WTC11 (cell line): Measurements from ENCODE around the gene B3GNT7. TPM values are rescaled to one million over a fixed set of nuclear protein-coding genes. Genes with fewer than 3 reads are reported as not detected.
A peak's percentile ranks its signal among the peaks of the same experiment; 100 is the strongest.

Experiments used
- ATAC-seq: fragments of 200-7000 bp; cut with Tn5 transposase; 2 replicates; pipeline ENCODE4 v1.10.0; 2021; ENCODE audit warnings: mild to moderate bottlenecking, moderate library complexity
- CTCF ChIA-PET: fragments of 300-600 bp; sonication (Branson Sonifier 250); formaldehyde crosslinking; loops from one replicate; lab custom pipeline; 2021; ENCODE audit warnings: antibody characterized with exemption; lab: Charles Lee
- POLR2A ChIA-PET: fragments of 350-600 bp; sonication (Branson Sonifier 250); formaldehyde crosslinking; loops from one replicate; lab custom pipeline; 2021; ENCODE audit warnings: antibody characterized with exemption; lab: Charles Lee
- DNase-seq: peaks from one replicate; pipeline ENCODE4 v3.0.0; 2021; ENCODE audit warnings: low spot score
- H3K27ac Mint-ChIP-seq: 2 replicates; pipeline ENCODE4 v1.8.0; 2021; ENCODE audit warnings: mixed read lengths
- H3K27me3 Mint-ChIP-seq: 2 replicates; pipeline ENCODE4 v1.8.0; 2021; ENCODE audit warnings: low read depth, mild to moderate bottlenecking, moderate library complexity, mixed read lengths
- H3K36me3 Mint-ChIP-seq: 2 replicates; pipeline ENCODE4 v1.8.0; 2021; ENCODE audit warnings: mixed read lengths
- H3K4me1 Mint-ChIP-seq: 2 replicates; pipeline ENCODE4 v1.8.0; 2022; ENCODE audit warnings: mixed read lengths
- H3K4me3 Mint-ChIP-seq: 2 replicates; pipeline ENCODE4 v1.8.0; 2021; ENCODE audit warnings: mild to moderate bottlenecking, moderate library complexity, mixed read lengths
- H3K9me3 Mint-ChIP-seq: 2 replicates; pipeline ENCODE4 v1.8.0; 2021; ENCODE audit warnings: mixed read lengths
- ATF1 ChIP-seq: sonication (generic); formaldehyde crosslinking; IDR thresholded peaks from 2 replicates; pipeline ENCODE4 v1.8.1; 2023; ENCODE audit warnings: mild to moderate bottlenecking, moderate library complexity, missing genetic modification reagents
- CREB1 ChIP-seq: sonication (generic); formaldehyde crosslinking; IDR thresholded peaks from 2 replicates; pipeline ENCODE4 v1.8.0; 2023; ENCODE audit warnings: mild to moderate bottlenecking, missing genetic modification reagents
- FOXJ3 ChIP-seq: sonication (generic); formaldehyde crosslinking; IDR thresholded peaks from 2 replicates; pipeline ENCODE4 v1.9.0; 2021; ENCODE audit warnings: missing genetic modification reagents, mild to moderate bottlenecking, borderline replicate concordance
- HMGA2 ChIP-seq: fragments of 250-450 bp; sonication (Bioruptor Pico); IDR thresholded peaks from 2 replicates; pipeline ENCODE4 v1.4.0; 2021; ENCODE audit warnings: mild to moderate bottlenecking, moderate library complexity
- TCF7 ChIP-seq: sonication (generic); formaldehyde crosslinking; IDR thresholded peaks from 2 replicates; pipeline ENCODE4 v1.8.0; 2022; ENCODE audit warnings: mild to moderate bottlenecking, low read depth, missing genetic modification reagents, moderate library complexity
- ZNF232 ChIP-seq: sonication (generic); formaldehyde crosslinking; IDR thresholded peaks from 2 replicates; pipeline ENCODE4 v1.8.0; 2022; ENCODE audit warnings: mild to moderate bottlenecking, missing genetic modification reagents
- total RNA-seq: library from RNA; stranded (reverse); gene quantifications from 3 replicates; pipeline ENCODE4 v1.2.3, GENCODE V29; 2021
- TF ChIP-seq, protein P1 (sequence below): sonication (generic); formaldehyde crosslinking; IDR thresholded peaks from 2 replicates; pipeline ENCODE4 v1.8.1; 2022; ENCODE audit warnings: mild to moderate bottlenecking, moderate library complexity, missing genetic modification reagents
- TF ChIP-seq, protein P2 (sequence below): fragments of 250-450 bp; sonication (Bioruptor Pico); IDR thresholded peaks from 2 replicates; pipeline ENCODE4 v1.8.0; 2021; ENCODE audit warnings: mild to moderate bottlenecking
- TF ChIP-seq, protein P3 (sequence below): sonication (generic); formaldehyde crosslinking; IDR thresholded peaks from 2 replicates; pipeline ENCODE4 v1.8.0; 2022; ENCODE audit warnings: mild to moderate bottlenecking, missing genetic modification reagents
- TF ChIP-seq, protein P4 (sequence below): sonication (generic); formaldehyde crosslinking; IDR thresholded peaks from 2 replicates; pipeline ENCODE4 v1.8.1; 2023; ENCODE audit warnings: mild to moderate bottlenecking, missing genetic modification reagents, borderline replicate concordance
- TF ChIP-seq, protein P5 (sequence below): sonication (generic); formaldehyde crosslinking; IDR thresholded peaks from 2 replicates; pipeline ENCODE4 v1.8.0; 2022; ENCODE audit warnings: missing genetic modification reagents
- TF ChIP-seq, protein P6 (sequence below): fragments of 250-450 bp; sonication (Bioruptor Pico); IDR thresholded peaks from 2 replicates; pipeline ENCODE4 v1.9.0; 2021; ENCODE audit warnings: moderate library complexity, mild to moderate bottlenecking, inconsistent platforms, borderline replicate concordance
- TF ChIP-seq, protein P7 (sequence below): fragments of 250-450 bp; sonication (Bioruptor Pico); IDR thresholded peaks from 2 replicates; pipeline ENCODE4 v2.1.2; 2022; ENCODE audit warnings: mild to moderate bottlenecking, moderate library complexity
- TF ChIP-seq, protein P8 (sequence below): sonication (generic); formaldehyde crosslinking; IDR thresholded peaks from 2 replicates; pipeline ENCODE4 v1.8.1; 2023; ENCODE audit warnings: mild to moderate bottlenecking, missing genetic modification reagents, moderate library complexity

Gene B3GNT7
- total RNA-seq, 1 experiment from 2014 or later: 151 TPM

DNA sequence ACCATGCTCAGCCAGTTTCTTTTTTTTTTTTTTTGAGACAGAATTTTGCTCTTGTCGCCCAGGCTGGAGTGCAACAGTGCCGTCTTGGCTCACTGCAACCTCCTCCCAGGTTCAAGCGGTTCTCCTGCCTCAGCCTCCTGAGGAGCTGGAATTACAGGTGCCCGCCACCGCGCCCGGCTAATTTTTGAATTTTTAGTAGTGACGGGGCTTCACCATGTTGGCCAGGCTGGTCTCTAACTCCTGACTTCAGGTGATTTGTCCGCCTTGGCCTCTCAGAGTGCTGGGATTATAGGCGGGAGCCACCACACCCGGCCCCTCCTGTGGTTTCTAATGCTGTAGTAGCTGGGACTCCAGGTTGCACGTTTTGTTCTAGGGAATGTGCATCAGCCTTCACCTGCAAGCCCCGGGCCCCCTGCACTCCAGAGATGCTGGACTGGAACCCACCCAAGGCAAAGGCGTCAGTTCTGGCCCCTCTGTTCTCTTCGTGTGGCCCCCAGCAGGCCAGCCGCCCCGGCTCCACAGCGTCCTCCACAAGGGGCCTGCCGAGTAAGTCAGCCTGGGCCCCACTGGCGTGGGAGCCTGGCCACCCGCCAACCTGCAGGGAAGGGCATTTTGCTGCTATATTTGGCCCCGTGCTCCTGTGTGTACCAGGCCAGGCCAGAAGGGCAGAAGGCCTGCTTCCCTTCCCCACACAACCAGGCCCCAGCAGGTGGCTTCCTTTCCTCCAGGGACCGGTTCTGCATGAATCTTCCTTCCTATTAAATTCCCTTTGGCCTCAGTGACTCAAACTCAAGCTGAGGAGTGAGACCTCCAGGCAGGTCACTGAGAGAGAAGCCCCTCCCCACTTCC, 25.7 kb upstream of the B3GNT7 start:
- Mint-ChIP-seq H3K9me3 (no peaks in the 10 kb centered on the region), H3K27me3 (no peaks in the 10 kb centered on the region), H3K27ac (peak overlapping the region; percentile 98), H3K36me3 (peaks cover 5% of the 10 kb centered on the region), H3K4me1 (peaks cover 71% of the 10 kb centered on the region), H3K4me3 (no peak overlapping the region; the same call in 1 of the 2 replicates)
- ChIA-PET CTCF (interaction anchor here (0.8 to 3.7 kb wide), 15 partner anchors 10 to 143 kb away, joined by 3 to 28 read pairs (median 5); partner anchors contain the start of gene B3GNT7), POLR2A (interaction anchor here (0.7 to 1.5 kb wide), 3 partner anchors 8 to 82 kb away, joined by 3 to 15 read pairs (median 5); no protein-coding TSS in a partner anchor)
- TF ChIP-seq, protein P1, sequence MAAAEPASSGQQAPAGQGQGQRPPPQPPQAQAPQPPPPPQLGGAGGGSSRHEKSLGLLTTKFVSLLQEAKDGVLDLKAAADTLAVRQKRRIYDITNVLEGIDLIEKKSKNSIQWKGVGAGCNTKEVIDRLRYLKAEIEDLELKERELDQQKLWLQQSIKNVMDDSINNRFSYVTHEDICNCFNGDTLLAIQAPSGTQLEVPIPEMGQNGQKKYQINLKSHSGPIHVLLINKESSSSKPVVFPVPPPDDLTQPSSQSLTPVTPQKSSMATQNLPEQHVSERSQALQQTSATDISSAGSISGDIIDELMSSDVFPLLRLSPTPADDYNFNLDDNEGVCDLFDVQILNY (CRISPR knock-in tag): peak; percentile 1; the same call in 1 of the 2 replicates
- TF ChIP-seq, protein P2, sequence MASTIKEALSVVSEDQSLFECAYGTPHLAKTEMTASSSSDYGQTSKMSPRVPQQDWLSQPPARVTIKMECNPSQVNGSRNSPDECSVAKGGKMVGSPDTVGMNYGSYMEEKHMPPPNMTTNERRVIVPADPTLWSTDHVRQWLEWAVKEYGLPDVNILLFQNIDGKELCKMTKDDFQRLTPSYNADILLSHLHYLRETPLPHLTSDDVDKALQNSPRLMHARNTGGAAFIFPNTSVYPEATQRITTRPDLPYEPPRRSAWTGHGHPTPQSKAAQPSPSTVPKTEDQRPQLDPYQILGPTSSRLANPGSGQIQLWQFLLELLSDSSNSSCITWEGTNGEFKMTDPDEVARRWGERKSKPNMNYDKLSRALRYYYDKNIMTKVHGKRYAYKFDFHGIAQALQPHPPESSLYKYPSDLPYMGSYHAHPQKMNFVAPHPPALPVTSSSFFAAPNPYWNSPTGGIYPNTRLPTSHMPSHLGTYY: peak; percentile 34; the same call in 1 of the 2 replicates
- TF ChIP-seq, protein P3, sequence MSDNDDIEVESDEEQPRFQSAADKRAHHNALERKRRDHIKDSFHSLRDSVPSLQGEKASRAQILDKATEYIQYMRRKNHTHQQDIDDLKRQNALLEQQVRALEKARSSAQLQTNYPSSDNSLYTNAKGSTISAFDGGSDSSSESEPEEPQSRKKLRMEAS: peak; percentile 53; the same call in 1 of the 2 replicates
- TF ChIP-seq, protein P4, sequence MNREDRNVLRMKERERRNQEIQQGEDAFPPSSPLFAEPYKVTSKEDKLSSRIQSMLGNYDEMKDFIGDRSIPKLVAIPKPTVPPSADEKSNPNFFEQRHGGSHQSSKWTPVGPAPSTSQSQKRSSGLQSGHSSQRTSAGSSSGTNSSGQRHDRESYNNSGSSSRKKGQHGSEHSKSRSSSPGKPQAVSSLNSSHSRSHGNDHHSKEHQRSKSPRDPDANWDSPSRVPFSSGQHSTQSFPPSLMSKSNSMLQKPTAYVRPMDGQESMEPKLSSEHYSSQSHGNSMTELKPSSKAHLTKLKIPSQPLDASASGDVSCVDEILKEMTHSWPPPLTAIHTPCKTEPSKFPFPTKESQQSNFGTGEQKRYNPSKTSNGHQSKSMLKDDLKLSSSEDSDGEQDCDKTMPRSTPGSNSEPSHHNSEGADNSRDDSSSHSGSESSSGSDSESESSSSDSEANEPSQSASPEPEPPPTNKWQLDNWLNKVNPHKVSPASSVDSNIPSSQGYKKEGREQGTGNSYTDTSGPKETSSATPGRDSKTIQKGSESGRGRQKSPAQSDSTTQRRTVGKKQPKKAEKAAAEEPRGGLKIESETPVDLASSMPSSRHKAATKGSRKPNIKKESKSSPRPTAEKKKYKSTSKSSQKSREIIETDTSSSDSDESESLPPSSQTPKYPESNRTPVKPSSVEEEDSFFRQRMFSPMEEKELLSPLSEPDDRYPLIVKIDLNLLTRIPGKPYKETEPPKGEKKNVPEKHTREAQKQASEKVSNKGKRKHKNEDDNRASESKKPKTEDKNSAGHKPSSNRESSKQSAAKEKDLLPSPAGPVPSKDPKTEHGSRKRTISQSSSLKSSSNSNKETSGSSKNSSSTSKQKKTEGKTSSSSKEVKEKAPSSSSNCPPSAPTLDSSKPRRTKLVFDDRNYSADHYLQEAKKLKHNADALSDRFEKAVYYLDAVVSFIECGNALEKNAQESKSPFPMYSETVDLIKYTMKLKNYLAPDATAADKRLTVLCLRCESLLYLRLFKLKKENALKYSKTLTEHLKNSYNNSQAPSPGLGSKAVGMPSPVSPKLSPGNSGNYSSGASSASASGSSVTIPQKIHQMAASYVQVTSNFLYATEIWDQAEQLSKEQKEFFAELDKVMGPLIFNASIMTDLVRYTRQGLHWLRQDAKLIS (CRISPR knock-in tag): no peak
- TF ChIP-seq, protein P5, sequence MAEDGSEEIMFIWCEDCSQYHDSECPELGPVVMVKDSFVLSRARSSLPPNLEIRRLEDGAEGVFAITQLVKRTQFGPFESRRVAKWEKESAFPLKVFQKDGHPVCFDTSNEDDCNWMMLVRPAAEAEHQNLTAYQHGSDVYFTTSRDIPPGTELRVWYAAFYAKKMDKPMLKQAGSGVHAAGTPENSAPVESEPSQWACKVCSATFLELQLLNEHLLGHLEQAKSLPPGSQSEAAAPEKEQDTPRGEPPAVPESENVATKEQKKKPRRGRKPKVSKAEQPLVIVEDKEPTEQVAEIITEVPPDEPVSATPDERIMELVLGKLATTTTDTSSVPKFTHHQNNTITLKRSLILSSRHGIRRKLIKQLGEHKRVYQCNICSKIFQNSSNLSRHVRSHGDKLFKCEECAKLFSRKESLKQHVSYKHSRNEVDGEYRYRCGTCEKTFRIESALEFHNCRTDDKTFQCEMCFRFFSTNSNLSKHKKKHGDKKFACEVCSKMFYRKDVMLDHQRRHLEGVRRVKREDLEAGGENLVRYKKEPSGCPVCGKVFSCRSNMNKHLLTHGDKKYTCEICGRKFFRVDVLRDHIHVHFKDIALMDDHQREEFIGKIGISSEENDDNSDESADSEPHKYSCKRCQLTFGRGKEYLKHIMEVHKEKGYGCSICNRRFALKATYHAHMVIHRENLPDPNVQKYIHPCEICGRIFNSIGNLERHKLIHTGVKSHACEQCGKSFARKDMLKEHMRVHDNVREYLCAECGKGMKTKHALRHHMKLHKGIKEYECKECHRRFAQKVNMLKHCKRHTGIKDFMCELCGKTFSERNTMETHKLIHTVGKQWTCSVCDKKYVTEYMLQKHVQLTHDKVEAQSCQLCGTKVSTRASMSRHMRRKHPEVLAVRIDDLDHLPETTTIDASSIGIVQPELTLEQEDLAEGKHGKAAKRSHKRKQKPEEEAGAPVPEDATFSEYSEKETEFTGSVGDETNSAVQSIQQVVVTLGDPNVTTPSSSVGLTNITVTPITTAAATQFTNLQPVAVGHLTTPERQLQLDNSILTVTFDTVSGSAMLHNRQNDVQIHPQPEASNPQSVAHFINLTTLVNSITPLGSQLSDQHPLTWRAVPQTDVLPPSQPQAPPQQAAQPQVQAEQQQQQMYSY (CRISPR knock-in tag): peak; percentile 56; the same call in 1 of the 2 replicates
- no peak for TF ChIP-seq TCF7 (CRISPR knock-in tag)
- ATAC-seq (no peak), DNase-seq (no peak)

DNA sequence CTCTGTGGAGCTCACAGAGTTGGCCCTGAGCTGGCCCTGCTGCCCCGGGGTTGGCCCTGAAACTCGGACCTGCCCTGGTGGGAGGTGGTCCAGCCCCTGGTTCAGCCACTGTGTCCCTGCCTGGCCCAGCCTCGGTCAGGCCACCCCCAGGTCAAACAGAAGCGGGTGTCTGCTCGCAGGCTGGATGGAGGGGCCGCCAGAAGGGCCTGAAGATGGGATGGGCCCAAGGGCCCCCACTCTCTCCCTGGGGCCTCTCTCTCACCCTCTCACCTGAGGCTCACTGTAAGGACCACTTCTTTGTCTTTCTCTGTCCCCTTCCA, 25.1 kb upstream of the B3GNT7 start:
- POLR2A ChIA-PET: interaction anchor here (0.7 to 1.5 kb wide), 4 partner anchors 8 to 81 kb away, joined by 3 to 15 read pairs (median 4); no protein-coding TSS in a partner anchor
- Mint-ChIP-seq H3K36me3 (peaks cover 7% of the 10 kb centered on the region), H3K9me3 (no peaks in the 10 kb centered on the region), H3K4me1 (peaks cover 71% of the 10 kb centered on the region), H3K27ac (peak overlapping the region; percentile 98), H3K4me3 (peak overlapping the region; percentile 36), H3K27me3 (no peaks in the 10 kb centered on the region)
- TF ChIP-seq, protein P6, sequence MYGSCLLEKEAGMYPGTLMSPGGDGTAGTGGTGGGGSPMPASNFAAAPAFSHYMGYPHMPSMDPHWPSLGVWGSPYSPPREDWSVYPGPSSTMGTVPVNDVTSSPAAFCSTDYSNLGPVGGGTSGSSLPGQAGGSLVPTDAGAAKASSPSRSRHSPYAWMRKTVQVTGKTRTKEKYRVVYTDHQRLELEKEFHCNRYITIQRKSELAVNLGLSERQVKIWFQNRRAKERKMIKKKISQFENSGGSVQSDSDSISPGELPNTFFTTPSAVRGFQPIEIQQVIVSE: no peak
- TF ChIP-seq, protein P4 (CRISPR knock-in tag): peak; percentile 56; the same call in 1 of the 2 replicates
- TF ChIP-seq ZNF232 (CRISPR knock-in tag) (no peak), FOXJ3 (no peak), HMGA2 (no peak), CREB1 (CRISPR knock-in tag) (no peak), ATF1 (CRISPR knock-in tag) (no peak)
- TF ChIP-seq, protein P7, sequence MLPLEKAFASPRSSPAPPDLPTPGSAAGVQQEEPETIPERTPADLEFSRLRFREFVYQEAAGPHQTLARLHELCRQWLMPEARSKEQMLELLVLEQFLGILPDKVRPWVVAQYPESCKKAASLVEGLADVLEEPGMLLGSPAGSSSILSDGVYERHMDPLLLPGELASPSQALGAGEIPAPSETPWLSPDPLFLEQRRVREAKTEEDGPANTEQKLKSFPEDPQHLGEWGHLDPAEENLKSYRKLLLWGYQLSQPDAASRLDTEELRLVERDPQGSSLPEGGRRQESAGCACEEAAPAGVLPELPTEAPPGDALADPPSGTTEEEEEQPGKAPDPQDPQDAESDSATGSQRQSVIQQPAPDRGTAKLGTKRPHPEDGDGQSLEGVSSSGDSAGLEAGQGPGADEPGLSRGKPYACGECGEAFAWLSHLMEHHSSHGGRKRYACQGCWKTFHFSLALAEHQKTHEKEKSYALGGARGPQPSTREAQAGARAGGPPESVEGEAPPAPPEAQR (CRISPR knock-in tag): no peak
- TF ChIP-seq, protein P8, sequence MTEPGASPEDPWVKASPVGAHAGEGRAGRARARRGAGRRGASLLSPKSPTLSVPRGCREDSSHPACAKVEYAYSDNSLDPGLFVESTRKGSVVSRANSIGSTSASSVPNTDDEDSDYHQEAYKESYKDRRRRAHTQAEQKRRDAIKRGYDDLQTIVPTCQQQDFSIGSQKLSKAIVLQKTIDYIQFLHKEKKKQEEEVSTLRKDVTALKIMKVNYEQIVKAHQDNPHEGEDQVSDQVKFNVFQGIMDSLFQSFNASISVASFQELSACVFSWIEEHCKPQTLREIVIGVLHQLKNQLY (CRISPR knock-in tag): no peak
- peak; percentile 39 for DNase-seq
- CTCF ChIA-PET: interaction anchor here (0.7 to 3.7 kb wide), 19 partner anchors 9 to 171 kb away, joined by 3 to 28 read pairs (median 5); partner anchors contain the start of gene B3GNT7
- ATAC-seq: peak; percentile 36
